SH-SY5Y (cell line): ENCODE data around the gene TAF7L.

ENCODE experiments used
- GATA2 ChIP-seq: IDR thresholded peaks from 2 replicates; pipeline ENCODE4 v1.6.1; 2011; ENCODE audit warnings: mild to moderate bottlenecking, low read depth, low read length
- GATA3 ChIP-seq: IDR thresholded peaks from 2 replicates; pipeline ENCODE4 v1.6.1; 2011; ENCODE audit warnings: low read depth, mild to moderate bottlenecking, low read length, moderate library complexity

GRCh38 chrX:101276238-101276637 is 14.9 kb downstream of the TAF7L start:
- no peak for TF ChIP-seq GATA3
- no peak for TF ChIP-seq GATA2
